Epithelial cell of esophagus (primary cell): ENCODE measurements around the gene SELENBP1.

Experiments used
- DNase-seq: peaks from one replicate; pipeline ENCODE4 v3.0.0; 2010; ENCODE audit warnings: low read depth
- H3K4me3 ChIP-seq: 2 replicates; pipeline ENCODE4 v1.5.1; 2011; ENCODE audit warnings: mild to moderate bottlenecking, low read length, control low read depth
- CTCF ChIP-seq: IDR thresholded peaks from 2 replicates; pipeline ENCODE4 v1.5.1; 2011; ENCODE audit warnings: low read depth, mild to moderate bottlenecking, low read length, control low read depth, inconsistent platforms; ENCODE audit not compliant: insufficient read depth; ENCODE audit errors: missing control alignments

The SELENBP1 gene

GRCh38 chr1:151368393-151369301 is 3.9 kb downstream of the SELENBP1 start:
- no peak for TF ChIP-seq CTCF
- no peak overlapping the region for H3K4me3 ChIP-seq
- no peak for DNase-seq

GRCh38 chr1:151367658-151368392 is 4.7 kb downstream of the SELENBP1 start:
- no peak for TF ChIP-seq CTCF
- no peak overlapping the region for H3K4me3 ChIP-seq
- DNase-seq: no peak

GRCh38 chr1:151364996-151365395 is 7.5 kb downstream of the SELENBP1 start:
- no peak for DNase-seq
- no peak for TF ChIP-seq CTCF
- H3K4me3 ChIP-seq: no peak overlapping the region

- TF ChIP-seq CTCF: no peak
- no peak overlapping the region for H3K4me3 ChIP-seq
- DNase-seq: no peak
Observed at GRCh38 chr1:151362308-151363155, 10.0 kb downstream of the SELENBP1 start.

GRCh38 chr1:151361883-151362282 is 10.6 kb downstream of the SELENBP1 start:
- no peak for DNase-seq
- no peak overlapping the region for H3K4me3 ChIP-seq
- TF ChIP-seq CTCF: no peak

GRCh38 chr1:151356696-151357095 is 15.8 kb downstream of the SELENBP1 start:
- DNase-seq: no peak
- no peak overlapping the region for H3K4me3 ChIP-seq
- TF ChIP-seq CTCF: no peak
